Prostate gland (tissue), 2 donors: ENCODE data around the gene CALM3.

Source experiments
- CTCF ChIP-seq, 4 experiments: fragments of 200-600 bp in 2 of 4; fragments of 450-650 bp in 2 of 4; sonication (generic) in 2 of 4; IDR thresholded peaks; 1 replicate in 3 of 4; 2 replicates in 1 of 4; pipeline ENCODE4 v1.5.1; 2016 to 2019; ENCODE audit warnings: antibody characterized with exemption in 4 of 4, mild to moderate bottlenecking in 2 of 4, moderate library complexity in 2 of 4
- POLR2A ChIP-seq: fragments of 450-650 bp; IDR thresholded peaks from one replicate; pipeline ENCODE4 v1.6.1; 2016; ENCODE audit warnings: antibody characterized with exemption, mild to moderate bottlenecking
- POLR2AphosphoS5 ChIP-seq: sonication (generic); formaldehyde crosslinking; IDR thresholded peaks from one replicate; pipeline ENCODE4 v1.6.1; 2017; ENCODE audit warnings: antibody characterized with exemption

GRCh38 chr19:46614114-46614722, 13.1 kb downstream of the CALM3 start:
- peak; percentile 73 to 90 (median 79) for TF ChIP-seq CTCF (IDR thresholded peaks at IDR 0.05)
- TF ChIP-seq POLR2A, result no peak
- peak; percentile 35 for TF ChIP-seq POLR2AphosphoS5
